Measurements from ENCODE around the gene PSG4. TPM values are rescaled to one million over a fixed set of nuclear protein-coding genes. Genes with fewer than 3 reads are reported as not detected.
"Not testable (repeated sequence)": the region's sequence is repeated elsewhere in the genome, so short reads cannot be mapped to it uniquely, and the experiment has no call there.

The PSG4 gene
- 17.8 TPM for total RNA-seq (ENCODE audit: insufficient read depth, low replicate concordance)

DNA sequence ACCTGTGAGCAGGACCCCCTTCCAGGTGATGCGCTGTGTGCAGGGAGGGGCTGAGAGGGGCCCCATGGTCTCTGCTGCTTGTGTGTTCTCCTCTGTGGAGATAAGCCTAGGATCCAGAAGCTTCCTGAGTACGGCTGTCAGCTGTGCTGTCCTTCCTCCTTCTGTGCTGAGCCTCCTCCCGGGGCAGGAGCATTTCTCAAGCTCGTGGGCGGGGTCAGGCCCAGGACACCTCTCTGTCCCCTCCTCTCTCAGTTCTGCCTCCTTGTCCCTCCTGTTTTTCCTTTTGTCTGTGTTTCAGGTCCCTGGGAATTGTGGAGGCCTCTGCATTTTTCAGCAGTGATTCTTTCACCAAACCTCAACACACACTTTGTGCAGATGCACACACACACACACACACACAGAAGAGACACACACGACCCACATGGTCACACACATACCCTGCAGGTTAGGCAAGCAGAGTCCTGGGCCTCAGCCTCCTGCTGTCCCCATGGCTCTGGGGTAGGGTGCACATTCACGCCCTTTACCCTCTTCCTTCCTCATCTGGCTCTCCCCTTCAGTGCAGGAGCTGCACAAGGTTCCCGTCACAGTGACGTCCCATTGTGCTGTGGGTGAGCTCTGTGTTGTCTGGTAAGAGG is at the start of gene PSG4:
PSG4 (minus strand) TSS at position 168 of the 635 bp plus-strand sequence; CDS start at position 66, 102 bp downstream.
- DNase-seq (ENCODE audit: low spot score), result not testable (repeated sequence)

DNA sequence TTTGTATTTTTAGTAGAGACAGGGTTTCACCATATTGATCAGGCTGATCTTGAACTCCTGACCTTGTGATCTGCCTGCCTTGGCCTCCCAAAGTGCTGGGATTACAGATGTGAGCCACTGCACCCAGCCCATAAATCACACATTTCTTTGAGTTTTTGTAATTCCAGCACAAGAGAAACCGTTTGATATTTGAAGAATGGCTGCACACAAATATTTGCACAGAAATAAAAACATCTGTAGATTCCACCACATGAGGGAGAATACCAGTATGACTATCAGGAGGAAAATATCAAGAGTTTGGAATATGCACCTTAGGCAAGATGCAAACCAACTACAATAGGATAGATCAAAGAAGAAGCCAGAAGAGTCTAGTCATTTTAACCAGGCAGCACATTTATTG is 46.0 kb upstream of the PSG4 start:
- not testable (repeated sequence) for DNase-seq (ENCODE audit: low spot score)

DNA sequence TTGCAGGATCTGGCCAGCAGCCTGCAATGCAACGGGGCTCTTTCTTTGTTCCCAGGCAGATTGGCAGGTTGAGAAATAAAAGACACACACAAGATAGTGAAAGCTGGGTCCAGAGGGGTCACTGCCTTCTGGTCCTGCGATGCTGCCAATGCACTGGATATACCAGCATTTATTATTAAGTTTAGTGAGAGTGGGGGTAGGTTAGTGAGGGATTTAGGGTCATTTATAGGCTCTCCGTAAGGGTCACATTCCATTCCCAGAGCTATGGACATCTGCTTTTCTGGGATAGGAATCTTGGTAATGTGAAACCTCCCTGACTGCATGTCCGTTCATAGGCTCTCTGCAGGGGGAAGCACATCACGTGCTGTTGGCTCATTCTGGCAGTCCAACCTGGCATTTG is 44.9 kb upstream of the PSG4 start:
- DNase-seq (ENCODE audit: low spot score), result not testable (repeated sequence)

DNA sequence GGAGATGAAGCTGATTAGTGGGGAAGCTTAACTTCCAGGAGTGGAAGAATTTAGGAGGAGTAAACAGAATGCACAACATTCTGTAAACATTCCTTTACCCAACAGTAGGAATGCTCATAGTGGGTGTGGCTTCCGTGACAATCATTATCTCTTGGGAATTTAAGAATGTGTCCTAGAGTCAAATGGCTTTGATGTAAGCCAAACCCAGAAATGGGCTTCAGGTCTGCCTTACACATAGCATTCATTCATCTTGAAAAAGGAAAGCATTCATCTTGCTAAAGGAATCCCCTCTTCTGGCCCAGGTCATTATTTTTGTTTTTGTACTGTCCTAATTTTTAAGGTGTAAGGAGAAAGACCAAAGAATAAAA is 43.2 kb upstream of the PSG4 start:
- not testable (repeated sequence) for DNase-seq (ENCODE audit: low spot score)

DNA sequence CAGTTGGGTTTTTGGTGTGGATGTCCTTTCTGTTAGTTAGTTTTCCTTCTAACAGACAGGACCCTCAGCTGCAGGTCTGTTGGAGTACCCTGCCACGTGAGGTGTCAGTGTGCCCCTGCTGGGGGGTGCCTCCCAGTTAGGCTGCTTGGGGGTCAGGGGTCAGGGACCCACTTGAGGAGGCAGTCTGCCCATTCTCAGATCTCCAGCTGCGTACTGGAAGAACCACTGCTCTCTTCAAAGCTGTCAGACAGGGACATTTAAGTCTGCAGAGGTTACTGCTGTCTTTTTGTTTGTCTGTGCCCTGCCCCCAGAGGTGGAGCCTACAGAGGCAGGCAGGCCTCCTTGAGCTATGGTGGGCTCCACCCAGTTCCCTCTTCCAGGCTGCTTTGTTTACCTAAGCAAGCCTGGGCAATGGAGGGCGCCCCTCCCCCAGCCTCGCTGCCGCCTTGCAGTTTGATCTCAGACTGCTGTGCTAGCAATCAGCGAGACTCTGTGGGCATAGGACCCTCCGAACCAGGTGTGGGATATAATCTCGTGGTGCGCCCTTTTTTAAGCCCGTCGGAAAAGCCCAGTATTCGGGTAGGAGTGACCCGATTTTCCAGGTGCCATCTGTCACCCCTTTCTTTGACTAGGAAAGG is 41.9 kb upstream of the PSG4 start:
- DNase-seq (ENCODE audit: low spot score), result not testable (repeated sequence)

GRCh38 chr19:43245848-43246247 is 40.4 kb upstream of the PSG4 start:
- DNase-seq (ENCODE audit: low spot score), result not testable (repeated sequence)

DNA sequence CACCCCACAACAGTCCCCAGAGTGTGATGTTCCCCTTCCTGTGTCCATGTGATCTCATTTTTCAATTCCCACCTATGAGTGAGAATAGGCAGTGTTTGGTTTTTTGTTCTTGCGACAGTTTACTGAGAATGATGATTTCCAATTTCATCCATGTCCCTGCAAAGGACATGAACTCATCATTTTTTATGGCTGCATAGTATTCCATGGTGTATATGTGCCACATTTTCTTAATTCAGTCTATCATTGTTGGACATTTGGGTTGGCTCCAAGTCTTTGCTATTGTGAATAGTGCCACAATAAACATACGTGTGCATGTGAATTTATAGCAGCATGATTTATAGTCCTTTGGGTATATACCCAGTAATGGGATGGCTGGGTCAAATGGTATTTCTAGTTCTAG is 36.8 kb upstream of the PSG4 start:
- DNase-seq (ENCODE audit: low spot score), result not testable (repeated sequence)

DNA sequence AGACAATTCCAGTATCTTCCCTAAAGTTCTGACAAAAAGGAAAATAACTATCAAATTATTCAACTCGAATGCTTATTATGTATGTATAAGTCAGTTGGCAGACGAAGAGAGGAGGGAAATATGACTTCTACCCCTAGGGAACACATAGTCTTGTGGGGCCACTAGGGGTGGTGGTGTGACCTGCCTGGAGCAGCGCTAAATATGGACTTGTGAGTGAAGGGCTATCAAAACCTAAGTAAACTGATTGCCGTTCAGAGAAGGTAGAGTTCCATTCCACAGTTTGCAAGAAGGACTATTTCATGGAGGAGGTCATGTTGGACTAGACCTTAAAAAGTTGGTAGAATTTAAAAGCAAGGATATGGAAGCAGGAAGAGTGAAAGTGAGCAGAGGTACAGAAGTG is 32.8 kb upstream of the PSG4 start:
- not testable (repeated sequence) for DNase-seq (ENCODE audit: low spot score)

DNA sequence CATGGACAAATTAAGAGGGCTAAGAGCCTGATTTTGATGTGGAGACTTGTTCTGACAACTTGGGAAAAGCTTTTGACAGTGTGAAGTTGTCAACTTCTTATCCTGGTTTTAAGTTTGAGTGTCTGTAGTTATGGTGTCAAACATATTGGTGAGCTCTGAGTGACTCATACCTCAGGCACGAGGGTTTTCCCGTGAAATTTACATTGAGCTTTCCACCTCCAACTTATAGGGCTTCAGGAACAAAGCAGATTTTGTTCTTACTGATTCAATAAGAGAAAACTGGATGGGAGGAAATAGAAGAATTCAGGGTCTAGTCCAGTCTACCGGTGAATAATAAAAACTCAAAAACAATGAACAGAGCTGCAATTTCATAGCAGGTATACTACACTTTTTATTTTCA is 30.2 kb upstream of the PSG4 start:
- DNase-seq (ENCODE audit: low spot score), result not testable (repeated sequence)

DNA sequence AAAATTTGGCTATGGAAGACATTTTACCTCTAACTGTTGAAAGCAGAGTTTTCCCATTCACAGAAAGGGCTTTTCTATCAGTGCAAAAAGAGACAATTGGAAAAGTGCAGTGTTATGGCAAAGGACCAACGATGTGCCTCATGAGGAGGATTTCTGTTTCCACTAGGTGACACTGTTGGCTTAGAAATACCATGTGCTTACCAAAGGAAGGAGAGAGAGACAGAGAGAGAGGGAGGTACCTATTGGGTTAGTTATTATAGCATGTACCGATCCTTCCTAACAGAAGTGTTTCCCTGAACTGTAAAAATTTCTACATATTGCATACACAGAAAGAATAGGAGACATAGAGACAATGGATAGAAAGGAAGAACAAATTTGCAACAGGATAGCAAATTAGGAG is 23.9 kb upstream of the PSG4 start:
- DNase-seq (ENCODE audit: low spot score), result no peak

- DNase-seq (ENCODE audit: low spot score), result not testable (repeated sequence)
Observed at GRCh38 chr19:43228730-43229129, 23.3 kb upstream of the PSG4 start.

GRCh38 chr19:43226986-43227385 is 21.5 kb upstream of the PSG4 start:
- DNase-seq (ENCODE audit: low spot score), result not testable (repeated sequence)

DNA sequence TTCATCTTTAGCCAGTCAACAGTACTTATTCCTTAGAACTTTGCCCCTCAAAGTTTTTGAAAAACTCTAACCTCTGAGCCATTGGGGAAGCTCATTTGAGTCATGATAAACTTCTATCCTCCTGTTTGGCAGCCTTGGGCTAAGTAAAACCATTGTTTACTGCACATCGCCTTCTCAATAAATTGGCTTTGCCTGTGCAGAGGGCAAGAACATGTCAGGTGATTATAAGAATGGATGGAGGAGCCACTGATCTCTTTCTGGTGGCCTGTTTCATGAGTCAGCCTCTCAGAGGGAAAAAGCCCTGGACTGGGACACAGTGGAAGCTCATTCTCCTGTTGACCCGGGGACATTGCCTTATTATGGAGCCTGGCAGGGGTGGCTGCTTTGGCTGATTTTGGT is 19.4 kb upstream of the PSG4 start:
- no peak for DNase-seq (ENCODE audit: low spot score)

- not testable (repeated sequence) for DNase-seq (ENCODE audit: low spot score)
Observed at GRCh38 chr19:43224201-43224854, 18.9 kb upstream of the PSG4 start.

DNA sequence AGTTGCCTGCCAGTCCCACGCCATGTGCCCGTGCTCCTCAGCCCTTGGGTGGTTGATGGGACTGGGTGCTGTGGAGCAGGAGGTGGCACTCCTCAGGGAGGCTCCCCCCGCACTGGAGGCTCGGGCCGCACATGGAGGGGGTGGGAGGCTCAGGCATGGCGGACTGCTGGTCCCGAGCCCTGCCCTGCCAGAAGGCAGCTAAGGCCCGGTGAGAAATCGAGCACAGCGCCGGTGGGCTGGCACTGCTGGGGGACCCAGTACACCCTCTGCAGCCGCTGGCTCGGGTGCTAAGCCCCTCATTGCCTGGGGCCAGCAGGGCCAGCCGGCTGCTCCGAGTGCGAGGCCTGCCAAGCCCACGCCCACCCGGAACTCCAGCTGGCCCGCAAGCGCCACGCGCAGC is 16.5 kb upstream of the PSG4 start:
- not testable (repeated sequence) for DNase-seq (ENCODE audit: low spot score)

DNA sequence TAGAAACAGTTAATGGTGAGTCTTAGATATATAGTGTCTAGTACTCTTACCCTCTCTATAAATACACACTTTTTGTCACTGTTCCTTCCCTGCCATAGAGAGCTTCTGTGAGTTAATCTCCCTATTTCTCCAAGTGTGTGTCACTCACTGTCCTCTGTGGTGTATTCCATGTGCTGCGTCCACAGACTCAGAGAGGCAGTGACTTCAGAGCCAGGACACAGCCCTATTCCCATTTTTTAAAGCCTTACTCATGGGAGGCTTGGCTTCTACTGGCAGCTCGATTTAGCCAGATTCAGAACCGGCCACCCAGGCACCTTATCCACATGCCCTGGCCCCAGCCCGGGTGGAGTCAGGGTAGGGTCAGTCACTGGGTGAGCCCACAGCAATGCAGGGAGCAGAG is 13.7 kb upstream of the PSG4 start:
- DNase-seq (ENCODE audit: low spot score), result not testable (repeated sequence)

GRCh38 chr19:43215881-43216280 is 10.4 kb upstream of the PSG4 start:
- DNase-seq (ENCODE audit: low spot score), result not testable (repeated sequence)

DNA sequence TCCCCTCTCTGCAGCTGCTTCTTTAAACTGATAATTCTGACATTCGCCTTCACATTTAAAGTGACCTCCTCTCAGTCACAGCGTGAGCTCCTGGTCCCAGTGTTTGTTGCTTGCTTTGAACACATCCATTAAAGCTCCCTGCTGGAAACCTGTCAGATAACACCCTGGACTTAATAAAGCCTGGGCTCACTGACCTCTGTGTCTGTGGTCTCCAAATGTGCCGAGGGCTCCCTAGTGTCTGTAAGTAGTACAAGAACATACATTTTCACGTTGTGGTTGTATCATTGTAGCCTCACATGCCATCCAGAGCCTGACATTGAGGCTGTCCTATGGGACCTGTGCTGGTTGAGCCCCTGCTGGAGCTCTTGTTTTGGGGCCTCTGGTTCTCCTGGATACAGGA is 2.6 kb upstream of the PSG4 start:
- DNase-seq (ENCODE audit: low spot score), result no peak

- not testable (repeated sequence) for DNase-seq (ENCODE audit: low spot score)
Observed at GRCh38 chr19:43207174-43207573, 1.7 kb upstream of the PSG4 start.

GRCh38 chr19:43203611-43204010 is 1.8 kb downstream of the PSG4 start:
- DNase-seq (ENCODE audit: low spot score), result not testable (repeated sequence)

- not testable (repeated sequence) for DNase-seq (ENCODE audit: low spot score)
Observed at GRCh38 chr19:43201891-43202290, 3.5 kb downstream of the PSG4 start.

- peak; percentile 28 for DNase-seq (ENCODE audit: low spot score)
Observed at GRCh38 chr19:43201337-43201801, 4.1 kb downstream of the PSG4 start.
